GM12875 (cell line): ENCODE measurements around the gene DPP4.

Source experiments
- H3K4me3 ChIP-seq: one replicate; pipeline ENCODE4 v1.5.1; 2011; ENCODE audit warnings: low read depth, low read length, control low read depth
- TF ChIP-seq, protein P1 (sequence below): IDR thresholded peaks from 2 replicates; pipeline ENCODE4 v1.5.1; 2011; ENCODE audit warnings: low read depth, mild to moderate bottlenecking, control low read depth, inconsistent platforms, low read length, moderate library complexity, borderline replicate concordance; ENCODE audit not compliant: insufficient read depth

DPP4 gene

DNA sequence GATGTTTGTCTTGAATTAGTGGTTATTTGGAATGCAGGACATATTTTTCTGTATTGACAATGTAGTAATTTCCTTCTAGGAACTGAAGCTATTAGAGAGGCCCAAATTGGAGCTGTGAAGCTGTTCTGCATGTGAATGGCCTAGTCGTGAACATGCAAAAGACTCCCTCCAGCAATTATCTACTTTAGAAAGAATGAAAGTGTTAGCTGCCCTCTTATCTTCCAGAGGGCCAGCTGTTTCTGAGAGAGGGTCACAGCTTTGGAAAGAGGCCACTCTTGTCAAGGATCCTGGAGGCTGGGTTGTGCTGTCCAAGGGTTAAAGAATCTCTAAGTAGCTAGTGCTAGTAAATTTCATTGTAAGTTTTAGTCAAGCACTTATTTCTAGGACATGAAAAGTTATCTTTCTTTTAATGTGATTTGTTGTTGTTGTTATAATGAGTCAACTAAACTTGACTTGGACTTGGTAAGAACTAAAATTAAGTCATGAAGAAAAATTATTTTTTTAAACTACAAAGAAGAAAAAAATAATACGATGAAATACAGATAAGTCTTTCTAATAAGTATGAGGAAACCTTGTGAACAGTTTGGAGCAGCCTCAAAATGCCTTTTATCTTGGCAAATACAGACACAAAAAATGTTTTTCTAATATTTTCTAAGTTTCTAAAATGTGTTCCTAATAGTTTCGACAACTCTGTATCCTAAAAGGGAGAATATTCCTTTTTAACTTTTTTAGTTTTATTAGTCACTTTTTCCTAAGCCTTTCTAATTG is 36.8 kb downstream of the DPP4 start:
- H3K4me3 ChIP-seq: no peak overlapping the region
- TF ChIP-seq, protein P1, sequence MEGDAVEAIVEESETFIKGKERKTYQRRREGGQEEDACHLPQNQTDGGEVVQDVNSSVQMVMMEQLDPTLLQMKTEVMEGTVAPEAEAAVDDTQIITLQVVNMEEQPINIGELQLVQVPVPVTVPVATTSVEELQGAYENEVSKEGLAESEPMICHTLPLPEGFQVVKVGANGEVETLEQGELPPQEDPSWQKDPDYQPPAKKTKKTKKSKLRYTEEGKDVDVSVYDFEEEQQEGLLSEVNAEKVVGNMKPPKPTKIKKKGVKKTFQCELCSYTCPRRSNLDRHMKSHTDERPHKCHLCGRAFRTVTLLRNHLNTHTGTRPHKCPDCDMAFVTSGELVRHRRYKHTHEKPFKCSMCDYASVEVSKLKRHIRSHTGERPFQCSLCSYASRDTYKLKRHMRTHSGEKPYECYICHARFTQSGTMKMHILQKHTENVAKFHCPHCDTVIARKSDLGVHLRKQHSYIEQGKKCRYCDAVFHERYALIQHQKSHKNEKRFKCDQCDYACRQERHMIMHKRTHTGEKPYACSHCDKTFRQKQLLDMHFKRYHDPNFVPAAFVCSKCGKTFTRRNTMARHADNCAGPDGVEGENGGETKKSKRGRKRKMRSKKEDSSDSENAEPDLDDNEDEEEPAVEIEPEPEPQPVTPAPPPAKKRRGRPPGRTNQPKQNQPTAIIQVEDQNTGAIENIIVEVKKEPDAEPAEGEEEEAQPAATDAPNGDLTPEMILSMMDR: no peak

DNA sequence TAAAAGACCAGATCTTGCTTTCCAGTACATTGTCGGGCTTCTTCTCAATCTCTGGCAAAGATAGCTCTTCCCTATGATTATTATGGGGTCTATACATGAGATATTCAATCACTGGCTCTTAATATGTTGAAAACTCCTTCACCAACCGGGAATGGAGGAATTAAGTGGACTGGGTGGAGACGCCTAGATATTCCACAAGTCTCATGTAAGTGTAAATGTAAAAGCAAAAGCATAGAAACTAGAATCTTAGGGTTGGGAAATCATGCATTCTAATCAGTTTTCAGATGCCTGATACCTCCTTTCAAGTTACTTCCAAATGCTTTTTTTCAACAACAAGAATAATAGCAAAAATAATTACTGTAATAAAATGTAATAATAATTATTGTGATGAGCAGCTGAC is 38.0 kb downstream of the DPP4 start:
- H3K4me3 ChIP-seq: no peak overlapping the region
- TF ChIP-seq, protein P1: no peak

DNA sequence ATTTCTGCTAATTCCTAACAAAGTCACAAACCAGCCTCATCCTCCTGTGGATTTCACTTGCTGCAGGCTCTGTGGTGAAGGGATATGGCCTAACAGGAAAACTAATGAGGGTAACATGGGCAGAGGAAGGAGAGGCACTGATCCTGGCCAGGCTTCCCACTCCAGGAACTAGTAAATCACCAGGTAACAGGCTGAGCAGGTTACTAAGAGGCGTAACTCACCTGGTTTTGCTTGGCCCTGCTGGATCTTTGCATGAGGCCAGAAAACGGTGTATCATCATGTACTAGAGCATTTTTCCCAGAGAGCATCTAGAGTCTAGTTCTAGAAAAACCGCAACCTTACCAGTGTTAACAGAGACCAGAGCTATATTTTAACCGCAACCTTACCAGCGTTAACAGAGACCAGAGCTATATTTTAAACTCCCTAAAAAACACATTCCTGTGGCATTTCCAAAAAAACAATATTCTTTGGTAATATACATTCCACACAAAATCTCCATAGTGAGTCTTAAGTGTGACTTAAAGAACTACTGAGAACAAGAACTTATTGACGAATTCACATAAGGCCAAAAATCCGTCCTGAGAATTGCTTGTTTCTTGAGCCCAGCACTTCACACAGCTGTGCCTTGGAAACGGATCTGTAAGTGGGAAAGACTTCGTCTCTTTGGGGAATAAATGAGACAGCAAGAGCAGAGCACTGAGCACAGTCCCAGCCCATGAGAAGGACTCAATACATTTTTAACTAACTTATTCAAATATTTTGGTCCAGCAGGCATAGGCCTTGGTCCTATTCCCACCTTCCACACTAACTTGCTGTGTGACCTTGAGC is 43.4 kb downstream of the DPP4 start:
- no peak overlapping the region for H3K4me3 ChIP-seq
- TF ChIP-seq, protein P1: no peak

DNA sequence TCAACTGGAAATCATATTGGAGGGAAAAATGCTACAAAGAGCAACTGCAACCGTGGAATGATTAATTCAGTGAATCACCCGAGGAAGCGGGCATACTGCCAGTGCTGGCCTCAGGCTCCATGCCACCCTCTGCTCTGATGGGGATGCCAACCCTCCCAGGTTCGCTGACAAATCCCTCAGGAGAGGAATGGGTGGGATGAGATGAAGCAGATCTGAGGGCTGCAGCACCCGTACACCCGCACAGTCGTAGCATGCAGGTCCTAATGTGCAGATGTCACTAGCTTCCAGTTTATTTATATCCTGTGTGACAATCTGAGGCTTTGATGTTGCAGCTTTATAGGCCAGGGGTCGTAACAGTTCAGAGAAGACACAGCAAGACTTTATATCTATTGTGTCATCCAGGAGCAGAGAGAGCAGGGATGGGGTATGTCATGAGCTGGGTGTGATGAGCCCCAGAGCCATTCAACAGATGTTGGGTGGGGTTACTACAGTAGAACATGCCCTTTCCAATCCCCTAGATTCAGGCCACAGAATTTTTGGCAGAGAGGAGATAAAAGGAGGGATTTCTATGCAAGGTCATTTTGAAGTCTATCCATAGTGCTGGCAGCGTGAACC is 44.6 kb downstream of the DPP4 start:
- TF ChIP-seq, protein P1: no peak
- H3K4me3 ChIP-seq: no peak overlapping the region

DNA sequence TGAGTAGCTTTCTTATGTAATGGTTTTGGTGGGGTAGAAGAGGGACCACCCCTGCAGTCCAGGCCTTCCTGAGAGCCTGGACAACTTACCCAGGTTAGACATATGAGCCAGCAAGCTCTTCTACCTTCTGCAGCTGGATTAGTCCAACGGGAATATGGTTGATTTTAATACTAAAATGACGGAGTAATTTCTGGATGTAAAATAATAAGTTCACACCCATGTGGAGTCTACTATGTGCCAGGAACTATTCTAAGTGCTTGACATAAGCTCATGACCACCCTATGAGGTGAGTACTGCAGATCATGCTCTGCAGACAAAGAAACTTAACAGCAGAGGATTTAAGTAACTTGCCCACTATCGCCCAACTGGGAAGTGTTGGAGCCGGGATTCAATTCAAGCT is 45.5 kb downstream of the DPP4 start:
- TF ChIP-seq, protein P1: no peak
- H3K4me3 ChIP-seq: no peak overlapping the region

DNA sequence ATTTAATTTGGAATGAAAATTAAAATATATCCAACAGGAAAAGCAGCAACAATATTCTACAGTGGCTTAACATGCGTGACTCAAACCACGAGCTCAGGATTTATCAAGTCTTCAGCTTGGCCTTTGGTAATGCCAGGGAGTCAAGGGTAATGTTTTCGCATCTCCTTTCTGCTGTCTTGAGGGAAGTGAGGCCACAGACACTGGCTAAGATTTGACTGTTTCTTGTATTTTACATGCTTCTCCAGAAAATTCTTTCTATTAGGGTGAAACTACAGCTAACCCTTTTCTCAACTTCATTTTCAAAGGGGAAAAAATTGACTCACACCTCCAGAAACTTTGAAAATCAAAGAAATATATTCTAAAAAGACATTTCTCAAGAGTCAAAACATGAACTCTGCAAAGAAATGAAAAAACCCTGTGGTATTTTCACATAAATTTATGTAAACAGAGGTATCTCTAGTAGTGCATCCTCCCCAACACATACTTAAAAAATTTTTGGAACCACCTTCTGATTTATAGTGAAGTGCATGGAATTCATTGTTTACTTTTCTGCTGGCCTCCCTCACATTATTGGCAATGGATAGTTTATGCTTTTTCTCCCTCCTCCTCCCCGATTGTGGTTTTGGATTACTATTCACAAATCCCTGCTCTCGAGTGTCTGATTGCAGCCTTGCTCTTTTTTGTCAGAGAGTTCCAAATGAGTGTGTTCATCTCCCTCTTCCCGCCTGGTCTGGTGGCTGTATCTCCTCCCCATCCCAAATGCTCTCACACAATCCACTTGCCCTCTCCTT is 48.7 kb downstream of the DPP4 start:
- TF ChIP-seq, protein P1: no peak
- no peak overlapping the region for H3K4me3 ChIP-seq
